ENCODE measurements around the gene MS4A4A. TPM values are rescaled to one million over a fixed set of nuclear protein-coding genes. Genes with fewer than 3 reads are reported as not detected.
A peak's percentile ranks its signal among the peaks of the same experiment; 100 is the strongest.
"Not testable (repeated sequence)": the region's sequence is repeated elsewhere in the genome, so short reads cannot be mapped to it uniquely, and the experiment has no call there.

MS4A4A gene
- total and polyA plus RNA-seq, 2 of the 8 experiments (the other 6 are each of a cell fraction or from before 2014, with no cell fraction given): not detected

DNA sequence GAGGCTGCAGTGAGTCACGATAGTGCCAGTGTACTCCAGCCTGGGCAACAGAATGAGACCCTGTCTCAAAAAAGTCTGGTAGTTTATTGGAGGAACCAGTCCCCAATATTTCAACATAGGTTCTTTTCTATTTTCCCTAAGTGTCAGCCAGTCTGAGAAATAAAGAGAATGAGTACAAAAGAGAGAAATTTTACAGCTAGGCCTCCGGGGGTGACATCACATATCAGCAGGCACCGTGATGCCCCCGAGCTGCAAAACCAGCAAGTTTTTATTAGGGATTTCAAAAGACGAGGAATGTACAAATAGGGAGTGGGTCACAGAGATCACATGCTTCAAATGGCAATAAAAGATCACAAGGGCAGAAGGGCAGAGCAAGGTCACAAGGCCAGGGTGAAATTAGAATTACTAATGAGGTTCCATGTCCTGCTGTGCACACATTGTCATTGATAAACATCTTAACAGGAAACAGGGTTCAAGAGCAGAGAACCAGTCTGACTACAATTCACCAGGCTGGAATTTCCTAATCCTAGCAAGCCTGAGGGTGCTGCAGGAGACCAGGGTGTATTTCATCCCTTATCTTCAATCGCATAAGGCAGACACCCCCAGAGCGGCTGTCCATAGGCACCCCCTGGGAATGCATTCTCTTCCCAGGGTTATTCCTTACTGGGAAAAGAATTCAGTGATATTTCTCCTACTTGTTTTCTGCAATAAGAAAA lies 5.1 kb downstream of the MS4A4A start:
- H3K79me1 ChIP-seq (ENCODE audit: low read depth, low read length); H2AFZ ChIP-seq (ENCODE audit: low read length); H3K27me3 ChIP-seq (replicated peaks in 1 of 4; ENCODE audit: control insufficient read depth in 3 of 4, extremely low read depth in 1 of 4, insufficient read depth in 3 of 4, low read length in 3 of 4); H3K23me2 ChIP-seq (ENCODE audit: low read depth, low read length); H4K91ac ChIP-seq (replicated peaks; ENCODE audit: insufficient read length, low read length); FAIRE-seq; H3K27ac ChIP-seq (ENCODE audit: low read depth, low read length); H4K8ac ChIP-seq (ENCODE audit: extremely low read depth, insufficient read depth, low read length); H3K4me1 ChIP-seq (replicated peaks in 1 of 4; ENCODE audit: control insufficient read depth in 3 of 4, insufficient read depth in 4 of 4, low read length in 3 of 4); H3K4ac ChIP-seq (replicated peaks; ENCODE audit: insufficient read length, low read depth, low read length); H4K20me1 ChIP-seq (replicated peaks in 1 of 2; ENCODE audit: control insufficient read depth in 1 of 2, insufficient read depth in 2 of 2, low read length in 2 of 2); H3K23ac ChIP-seq (ENCODE audit: insufficient read length); H3K79me2 ChIP-seq (ENCODE audit: control insufficient read depth in 1 of 2, insufficient read depth in 2 of 2, low read length in 2 of 2); H3K36me3 ChIP-seq (ENCODE audit: control insufficient read depth in 2 of 4, insufficient read depth in 4 of 4, low read length in 3 of 4); H3K18ac ChIP-seq (ENCODE audit: extremely low read depth, low read length); H3K9ac ChIP-seq (replicated peaks in 1 of 4; ENCODE audit: extremely low read depth in 1 of 4, low read depth in 3 of 4, low read length in 3 of 4); H2BK15ac ChIP-seq (ENCODE audit: low read length); H3K14ac ChIP-seq (ENCODE audit: insufficient read length); H2BK20ac ChIP-seq (ENCODE audit: low read length); POLR2A ChIA-PET (ENCODE audit: partially characterized antibody); H4K5ac ChIP-seq (ENCODE audit: insufficient read length, low read depth, low read length); H3K56ac ChIP-seq (replicated peaks; ENCODE audit: insufficient read length, low read depth, low read length): not testable (repeated sequence)
- Histone ChIP-seq H3K4me3 (ENCODE audit: extremely low read depth in 1 of 4, insufficient read depth in 2 of 4, low read depth in 3 of 4, low read length in 4 of 4) (0 out of 8 replicates have a peak overlapping the region, but pooled peaks of 1 of the 4 experiments have one; percentile 11), H2BK5ac (ENCODE audit: low read depth, low read length) (peak overlapping the region; percentile 75; the same call in 1 of the 2 replicates), H3K4me2 (ENCODE audit: insufficient read depth in 1 of 2, low read depth in 2 of 2, low read length in 2 of 2) (peak overlapping the region in 1 of 2 experiments; percentile 44; a peak in 2 of 4 replicates), H2BK120ac (replicated peaks; ENCODE audit: low read depth, low read length) (peak overlapping the region; percentile 78), H3K9me3 (ENCODE audit: insufficient read depth in 2 of 2, low read depth in 1 of 2, low read length in 1 of 2) (peaks cover 10 to 13% of the 10 kb centered on the region in 2 experiments; a peak in 3 of 4 replicates), H2BK12ac (ENCODE audit: low read depth, low read length) (peak overlapping the region; percentile 50; the same call in 1 of the 2 replicates), H2AK5ac (ENCODE audit: low read depth, low read length) (0 out of 2 replicates have a peak overlapping the region, but pooled peaks have one; percentile 82)
- TF ChIP-seq SP1 (IDR thresholded peaks at IDR 0.05; ENCODE audit: low read depth, low read length): peak; percentile 43; the same call in 1 of the 2 replicates
- 0 out of 2 replicates have a peak, but pooled peaks have one; percentile 20 for TF ChIP-seq POU5F1 (IDR thresholded peaks at IDR 0.05; ENCODE audit: low read depth, low read length)
- 0 out of 2 replicates have a peak, but pooled peaks have one; percentile 17 for TF ChIP-seq CHD2 (IDR thresholded peaks at IDR 0.05; ENCODE audit: low read length)
- TF ChIP-seq TEAD4 (IDR thresholded peaks at IDR 0.05; ENCODE audit: low read depth, low read length): peak; percentile 46; the same call in 1 of the 2 replicates
- TF ChIP-seq RXRA (IDR thresholded peaks at IDR 0.05; ENCODE audit: insufficient read depth, low read depth, low read length): 0 out of 2 replicates have a peak, but pooled peaks have one; percentile 46
- peak; percentile 39 for TF ChIP-seq ASH2L (IDR thresholded peaks at IDR 0.05; ENCODE audit: low read length)
- WGBS, 2 experiments (ENCODE audit: extremely low coverage in 1 of 2, insufficient coverage in 1 of 2, insufficient read length in 1 of 2, insufficient replicate concordance in 2 of 2, low coverage in 1 of 2, low lambda C conversion rate in 2 of 2, missing lambda C conversion rate in 1 of 2): 34% methylated on average over 7 of the region's 7 CpGs; no CpG with 5 or more reads in 1 of the 2 experiments
- CTCF ChIA-PET (ENCODE audit: partially characterized antibody): interaction anchor here (0.9 to 1.7 kb wide), 3 partner anchors 17 to 48 kb away, joined by 3 to 5 read pairs (median 4); no protein-coding TSS in a partner anchor
- peak in 1 of 2 experiments; percentile 53 for DNase-seq (ENCODE audit: low read depth in 1 of 2, low spot score in 2 of 2)
